Measurements from ENCODE around the gene TCERG1L.
"Not testable (repeated sequence)": the region's sequence is repeated elsewhere in the genome, so short reads cannot be mapped to it uniquely, and the experiment has no call there.

TCERG1L gene

GRCh38 chr10:131246775-131247174 is 64.7 kb downstream of the TCERG1L start:
- no peak for DNase-seq

GRCh38 chr10:131246089-131246488 is 65.4 kb downstream of the TCERG1L start:
- DNase-seq: no peak

- no peak for DNase-seq
Observed at GRCh38 chr10:131245475-131246059, 66.0 kb downstream of the TCERG1L start.

- DNase-seq: no peak
Observed at GRCh38 chr10:131244836-131245235, 66.7 kb downstream of the TCERG1L start.

- DNase-seq: no peak
Observed at GRCh38 chr10:131243076-131243475, 68.4 kb downstream of the TCERG1L start.

- peak; percentile 16 for DNase-seq
Observed at GRCh38 chr10:131242007-131242406, 69.5 kb downstream of the TCERG1L start.

GRCh38 chr10:131240691-131241090 is 70.8 kb downstream of the TCERG1L start:
- DNase-seq: no peak

GRCh38 chr10:131239926-131240325 is 71.6 kb downstream of the TCERG1L start:
- DNase-seq: no peak

- no peak for DNase-seq
Observed at GRCh38 chr10:131239450-131239849, 72.1 kb downstream of the TCERG1L start.

GRCh38 chr10:131238669-131239280 is 72.7 kb downstream of the TCERG1L start:
- no peak for DNase-seq

- no peak for DNase-seq
Observed at GRCh38 chr10:131237991-131238651, 73.4 kb downstream of the TCERG1L start.

- not testable (repeated sequence) for DNase-seq
Observed at GRCh38 chr10:131234606-131235005, 76.9 kb downstream of the TCERG1L start.

- DNase-seq: no peak
Observed at GRCh38 chr10:131233611-131234258, 77.8 kb downstream of the TCERG1L start.

- no peak for DNase-seq
Observed at GRCh38 chr10:131231965-131232541, 79.5 kb downstream of the TCERG1L start.

- no peak for DNase-seq
Observed at GRCh38 chr10:131231323-131231964, 80.1 kb downstream of the TCERG1L start.

GRCh38 chr10:131230641-131231322 is 80.7 kb downstream of the TCERG1L start:
- DNase-seq: no peak

- no peak for DNase-seq
Observed at GRCh38 chr10:131230166-131230565, 81.4 kb downstream of the TCERG1L start.

- no peak for DNase-seq
Observed at GRCh38 chr10:131227163-131227740, 84.3 kb downstream of the TCERG1L start.

- DNase-seq: no peak
Observed at GRCh38 chr10:131226446-131227162, 84.9 kb downstream of the TCERG1L start.

GRCh38 chr10:131224106-131224505 is 87.4 kb downstream of the TCERG1L start:
- DNase-seq: no peak

GRCh38 chr10:131223422-131223821 is 88.1 kb downstream of the TCERG1L start:
- no peak for DNase-seq

Measured in fibroblast of skin of right biceps (primary cell).